ENCODE data around the gene RPS21.

RPS21 gene

GRCh38 chr20:62357187-62357667 lies 29.7 kb upstream of the RPS21 start:
- no peak overlapping the region for H3K9ac ChIP-seq (ENCODE audit: insufficient read length)
- no peak for TF ChIP-seq FOXP2 (optimal IDR thresholded peaks at IDR 0.05; ENCODE audit: control extremely low read depth, extremely low read length, insufficient read depth)
- no peak for TF ChIP-seq POLR2AphosphoS5 (IDR thresholded peaks at IDR 0.05; ENCODE audit: borderline replicate concordance, low read depth, low read length)
- TF ChIP-seq EZH2 (IDR thresholded peaks at IDR 0.05): no peak
- no peaks in the 10 kb centered on the region for H3K9me3 ChIP-seq (ENCODE audit: low read depth, low read length)
- H3K36me3 ChIP-seq (ENCODE audit: insufficient read depth, low read length): no peaks in the 10 kb centered on the region
- DNase-seq (ENCODE audit: low read depth, low spot score): no peak
- no peak overlapping the region for H3K4me3 ChIP-seq
- H3K27ac ChIP-seq: no peak overlapping the region

- Histone ChIP-seq H3K36me3 (ENCODE audit: insufficient read depth, low read length) (no peaks in the 10 kb centered on the region), H3K9ac (ENCODE audit: insufficient read length) (no peak overlapping the region), H3K9me3 (ENCODE audit: low read depth, low read length) (no peaks in the 10 kb centered on the region), H3K27ac (no peak overlapping the region), H3K4me3 (no peak overlapping the region)
- no peak for DNase-seq (ENCODE audit: low read depth, low spot score)
- TF ChIP-seq EZH2 (IDR thresholded peaks at IDR 0.05): no peak
- TF ChIP-seq FOXP2 (optimal IDR thresholded peaks at IDR 0.05; ENCODE audit: control extremely low read depth, extremely low read length, insufficient read depth): no peak
- no peak for TF ChIP-seq POLR2AphosphoS5 (IDR thresholded peaks at IDR 0.05; ENCODE audit: borderline replicate concordance, low read depth, low read length)
Measured at GRCh38 chr20:62357681-62358080, 29.2 kb upstream of the RPS21 start.

GRCh38 chr20:62358171-62359042 lies 28.5 kb upstream of the RPS21 start:
- H3K9me3 ChIP-seq (ENCODE audit: low read depth, low read length): no peaks in the 10 kb centered on the region

GRCh38 chr20:62359043-62359490 lies 27.8 kb upstream of the RPS21 start:
- Histone ChIP-seq H3K4me3 (no peak overlapping the region), H3K27ac (no peak overlapping the region), H3K9ac (ENCODE audit: insufficient read length) (no peak overlapping the region), H3K36me3 (ENCODE audit: insufficient read depth, low read length) (no peaks in the 10 kb centered on the region), H3K9me3 (ENCODE audit: low read depth, low read length) (no peaks in the 10 kb centered on the region)
- TF ChIP-seq FOXP2 (optimal IDR thresholded peaks at IDR 0.05; ENCODE audit: control extremely low read depth, extremely low read length, insufficient read depth) (no peak), EZH2 (IDR thresholded peaks at IDR 0.05) (no peak), POLR2AphosphoS5 (IDR thresholded peaks at IDR 0.05; ENCODE audit: borderline replicate concordance, low read depth, low read length) (no peak)
- no peak for DNase-seq (ENCODE audit: low read depth, low spot score)

More at GRCh38 chr20:62358171-62359042, 28.5 kb upstream of the RPS21 start:
- no peak for DNase-seq (ENCODE audit: low read depth, low spot score)
- Histone ChIP-seq H3K27ac (no peak overlapping the region), H3K9ac (ENCODE audit: insufficient read length) (no peak overlapping the region), H3K4me3 (no peak overlapping the region), H3K36me3 (ENCODE audit: insufficient read depth, low read length) (no peaks in the 10 kb centered on the region)
- TF ChIP-seq POLR2AphosphoS5 (IDR thresholded peaks at IDR 0.05; ENCODE audit: borderline replicate concordance, low read depth, low read length): no peak
- no peak for TF ChIP-seq FOXP2 (optimal IDR thresholded peaks at IDR 0.05; ENCODE audit: control extremely low read depth, extremely low read length, insufficient read depth)
- TF ChIP-seq EZH2 (IDR thresholded peaks at IDR 0.05): no peak

- no peak overlapping the region for H3K4me3 ChIP-seq
- H3K27ac ChIP-seq: no peak overlapping the region
- DNase-seq (ENCODE audit: low read depth, low spot score): no peak
- TF ChIP-seq POLR2AphosphoS5 (IDR thresholded peaks at IDR 0.05; ENCODE audit: borderline replicate concordance, low read depth, low read length) (no peak), FOXP2 (optimal IDR thresholded peaks at IDR 0.05; ENCODE audit: control extremely low read depth, extremely low read length, insufficient read depth) (no peak)
- H3K9ac ChIP-seq (ENCODE audit: insufficient read length): no peak overlapping the region
- H3K9me3 ChIP-seq (ENCODE audit: low read depth, low read length): no peaks in the 10 kb centered on the region
- no peaks in the 10 kb centered on the region for H3K36me3 ChIP-seq (ENCODE audit: insufficient read depth, low read length)
Measured at GRCh38 chr20:62359491-62360121, 27.3 kb upstream of the RPS21 start.

GRCh38 chr20:62360854-62361798 lies 25.8 kb upstream of the RPS21 start:
- H3K27ac ChIP-seq: no peak overlapping the region
- no peaks in the 10 kb centered on the region for H3K36me3 ChIP-seq (ENCODE audit: insufficient read depth, low read length)
- no peak for DNase-seq (ENCODE audit: low read depth, low spot score)
- H3K4me3 ChIP-seq: no peak overlapping the region
- no peak overlapping the region for H3K9ac ChIP-seq (ENCODE audit: insufficient read length)
- TF ChIP-seq POLR2AphosphoS5 (IDR thresholded peaks at IDR 0.05; ENCODE audit: borderline replicate concordance, low read depth, low read length): no peak
- no peak for TF ChIP-seq EZH2 (IDR thresholded peaks at IDR 0.05)
- TF ChIP-seq FOXP2 (optimal IDR thresholded peaks at IDR 0.05; ENCODE audit: control extremely low read depth, extremely low read length, insufficient read depth): no peak
- H3K9me3 ChIP-seq (ENCODE audit: low read depth, low read length): no peaks in the 10 kb centered on the region

- Histone ChIP-seq H3K27ac (no peak overlapping the region), H3K4me3 (no peak overlapping the region), H3K9ac (ENCODE audit: insufficient read length) (no peak overlapping the region), H3K36me3 (ENCODE audit: insufficient read depth, low read length) (no peaks in the 10 kb centered on the region), H3K9me3 (ENCODE audit: low read depth, low read length) (no peaks in the 10 kb centered on the region)
- DNase-seq (ENCODE audit: low read depth, low spot score): no peak
- TF ChIP-seq FOXP2 (optimal IDR thresholded peaks at IDR 0.05; ENCODE audit: control extremely low read depth, extremely low read length, insufficient read depth) (no peak), EZH2 (IDR thresholded peaks at IDR 0.05) (no peak), POLR2AphosphoS5 (IDR thresholded peaks at IDR 0.05; ENCODE audit: borderline replicate concordance, low read depth, low read length) (no peak)
Measured at GRCh38 chr20:62361799-62362589, 24.9 kb upstream of the RPS21 start.

Measured in SK-N-MC (cell line).